HepG2 (cell line): ENCODE data around the gene FAM53C. TPM values are rescaled to one million over a fixed set of nuclear protein-coding genes. Genes with fewer than 3 reads are reported as not detected.

Experiments
- BCL6 ChIP-seq: IDR thresholded peaks from 2 replicates; pipeline ENCODE4 v1.6.1; 2016; ENCODE audit warnings: missing genetic modification reagents, missing compliant biosample characterization
- IRF1 ChIP-seq: sonication (generic); formaldehyde crosslinking; IDR thresholded peaks from 2 replicates; pipeline ENCODE4 v1.4.0; 2020; ENCODE audit warnings: low read depth, mild to moderate bottlenecking, missing genetic modification reagents
- JUN ChIP-seq: sonication (generic); formaldehyde crosslinking; IDR thresholded peaks from 2 replicates; pipeline ENCODE4 v1.4.0; 2020; ENCODE audit warnings: mild to moderate bottlenecking, missing genetic modification reagents
- NCOA5 ChIP-seq: sonication (generic); formaldehyde crosslinking; IDR thresholded peaks from 2 replicates; pipeline ENCODE4 v1.4.0; 2020; ENCODE audit warnings: missing genetic modification reagents
- NR3C1 ChIP-seq: sonication (generic); formaldehyde crosslinking; IDR thresholded peaks from 2 replicates; pipeline ENCODE4 v1.4.0; 2020; ENCODE audit warnings: missing genetic modification reagents
- PITX1 ChIP-seq: sonication (generic); formaldehyde crosslinking; IDR thresholded peaks from 2 replicates; pipeline ENCODE4 v1.5.1; 2020; ENCODE audit warnings: mild to moderate bottlenecking, missing genetic modification reagents
- RCOR2 ChIP-seq: IDR thresholded peaks from 2 replicates; pipeline ENCODE4 v1.6.1; 2016; ENCODE audit warnings: missing biosample characterization, missing genetic modification reagents
- SETDB1 ChIP-seq: sonication (generic); formaldehyde crosslinking; IDR thresholded peaks from 2 replicates; pipeline ENCODE4 v1.5.1; 2020; ENCODE audit warnings: missing genetic modification reagents, mild to moderate bottlenecking, borderline replicate concordance
- SIN3A ChIP-seq: IDR thresholded peaks from 2 replicates; pipeline ENCODE4 v1.6.1; 2011; ENCODE audit warnings: low read depth, mild to moderate bottlenecking, control low read depth, low read length, borderline replicate concordance
- SRY ChIP-seq: sonication (generic); formaldehyde crosslinking; IDR thresholded peaks from 2 replicates; pipeline ENCODE4 v1.8.0; 2022; ENCODE audit warnings: mild to moderate bottlenecking, missing genetic modification reagents
- ZMAT3 ChIP-seq: sonication (generic); formaldehyde crosslinking; conservative IDR thresholded peaks from 2 replicates; pipeline ENCODE4 v1.7.0; 2021; ENCODE audit warnings: missing genetic modification reagents
- ZMYM2 ChIP-seq: sonication (generic); formaldehyde crosslinking; IDR thresholded peaks from 2 replicates; pipeline ENCODE4 v1.8.0; 2022; ENCODE audit warnings: mild to moderate bottlenecking, missing genetic modification reagents
- ZNF567 ChIP-seq: sonication (generic); formaldehyde crosslinking; IDR thresholded peaks from 2 replicates; pipeline ENCODE4 v1.8.1; 2023; ENCODE audit warnings: mild to moderate bottlenecking, missing genetic modification reagents, borderline replicate concordance
- ZNF761 ChIP-seq: sonication (generic); formaldehyde crosslinking; conservative IDR thresholded peaks from 2 replicates; pipeline ENCODE4 v1.4.0; 2020; ENCODE audit warnings: mild to moderate bottlenecking, missing genetic modification reagents
- polyA plus RNA-seq, 8 experiments: library from polyadenylated mRNA; depleted of rRNA in 3 of 8; stranded (reverse) in 7 of 8; unstranded in 1 of 8; fragments of >200 nt; fragmentation: Illumina TruSeq in 4 of 8; extraction: Trizol in 4 of 8; gene quantifications; 2 replicates each; pipeline versions ENCODE4 v1.2.1 to v1.2.3, GENCODE V29; 2011 to 2016; ENCODE audit warnings: low read depth in 4 of 8, missing spikeins in 1 of 8, mixed read lengths in 1 of 8; ENCODE audit not compliant: insufficient read depth in 1 of 8
- total RNA-seq, 5 experiments: library from RNA; depleted of rRNA; stranded (reverse); fragments of >200 nt; fragmentation: Illumina TruSeq; extraction: Trizol; gene quantifications; 2 replicates each; pipeline ENCODE4 v1.2.3, GENCODE V29; 2016; ENCODE audit warnings: low read depth in 1 of 5
- TF ChIP-seq, protein P1 (sequence below): sonication (generic); formaldehyde crosslinking; IDR thresholded peaks from 2 replicates; pipeline ENCODE4 v1.4.0; 2020; ENCODE audit warnings: low read depth, missing genetic modification reagents
- TF ChIP-seq, protein P2 (sequence below): sonication (generic); formaldehyde crosslinking; conservative IDR thresholded peaks from 2 replicates; pipeline ENCODE4 v1.4.0; 2020; ENCODE audit warnings: missing genetic modification reagents
- TF ChIP-seq, protein P3 (sequence below): IDR thresholded peaks from 2 replicates; pipeline ENCODE4 v1.6.1; 2012; ENCODE audit warnings: low read length, improper control_type of control experiment

Gene FAM53C
- total and polyA plus RNA-seq, 2 of the 13 experiments (the other 11 are each of a cell fraction or from before 2014, with no cell fraction given): 26.9 to 30.1 TPM

DNA sequence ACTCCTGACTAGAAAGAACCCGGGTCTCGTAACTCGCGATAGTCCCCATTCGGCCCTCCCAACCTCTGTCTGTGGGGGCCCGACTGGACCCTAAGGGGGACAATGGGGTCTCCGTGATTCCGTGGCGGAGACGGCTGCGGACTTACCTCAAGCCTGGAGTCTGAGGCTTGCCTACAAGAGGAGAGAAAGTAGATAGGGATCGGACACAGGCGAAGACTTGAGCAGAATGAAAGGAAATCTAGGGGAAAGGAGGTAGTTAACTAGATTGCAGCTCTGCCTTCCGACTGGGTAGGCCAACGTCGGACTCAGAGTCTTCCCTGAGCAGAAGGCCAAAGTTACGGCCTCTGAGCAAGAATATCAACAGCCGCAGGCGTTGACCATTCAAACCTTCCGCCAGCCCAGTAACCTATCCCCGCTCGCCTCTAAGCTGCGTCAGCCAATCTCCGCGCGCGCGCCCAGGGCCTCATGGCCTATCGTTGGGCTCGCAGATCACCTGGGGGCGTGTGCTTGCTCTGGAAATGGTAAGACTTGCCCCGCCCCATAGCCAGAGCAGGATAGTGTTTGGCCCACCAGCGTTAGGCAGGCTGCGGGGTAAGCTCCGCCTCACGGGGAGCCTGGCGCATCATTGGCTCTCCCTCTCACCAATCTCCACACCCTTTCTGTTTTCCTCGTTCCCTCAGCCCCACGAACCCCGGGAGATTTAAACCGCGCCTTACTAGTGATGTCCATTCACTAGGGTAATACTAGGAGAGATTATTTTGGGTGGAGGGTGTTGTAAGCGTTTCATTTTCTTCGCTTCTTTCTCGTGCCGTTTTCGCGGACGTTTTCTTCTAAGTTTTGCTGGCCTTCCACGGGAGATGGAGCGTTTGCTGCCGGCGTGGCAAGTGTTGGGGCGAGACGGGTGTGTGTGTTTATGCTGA, 6.4 kb upstream of the FAM53C start, which contains the start of gene CDC25C (continued):
- TF ChIP-seq ZMAT3 (CRISPR knock-in tag) (0 out of 2 replicates have a peak, but pooled peaks have one; percentile 19), BCL6 (CRISPR knock-in tag) (0 out of 2 replicates have a peak, but pooled peaks have one; percentile 6), ZMYM2 (CRISPR knock-in tag) (no peak), SETDB1 (CRISPR knock-in tag) (no peak), RCOR2 (CRISPR knock-in tag) (0 out of 2 replicates have a peak, but pooled peaks have one; percentile 11), IRF1 (no peak), NR3C1 (CRISPR knock-in tag) (no peak), ZNF761 (0 out of 2 replicates have a peak, but pooled peaks have one; percentile 31), NCOA5 (CRISPR knock-in tag) (no peak), ZNF567 (CRISPR knock-in tag) (no peak), SRY (CRISPR knock-in tag) (0 out of 2 replicates have a peak, but pooled peaks have one; percentile 24), JUN (CRISPR knock-in tag) (no peak), SIN3A (peak; percentile 99), PITX1 (CRISPR knock-in tag) (no peak)
- TF ChIP-seq, protein P1, sequence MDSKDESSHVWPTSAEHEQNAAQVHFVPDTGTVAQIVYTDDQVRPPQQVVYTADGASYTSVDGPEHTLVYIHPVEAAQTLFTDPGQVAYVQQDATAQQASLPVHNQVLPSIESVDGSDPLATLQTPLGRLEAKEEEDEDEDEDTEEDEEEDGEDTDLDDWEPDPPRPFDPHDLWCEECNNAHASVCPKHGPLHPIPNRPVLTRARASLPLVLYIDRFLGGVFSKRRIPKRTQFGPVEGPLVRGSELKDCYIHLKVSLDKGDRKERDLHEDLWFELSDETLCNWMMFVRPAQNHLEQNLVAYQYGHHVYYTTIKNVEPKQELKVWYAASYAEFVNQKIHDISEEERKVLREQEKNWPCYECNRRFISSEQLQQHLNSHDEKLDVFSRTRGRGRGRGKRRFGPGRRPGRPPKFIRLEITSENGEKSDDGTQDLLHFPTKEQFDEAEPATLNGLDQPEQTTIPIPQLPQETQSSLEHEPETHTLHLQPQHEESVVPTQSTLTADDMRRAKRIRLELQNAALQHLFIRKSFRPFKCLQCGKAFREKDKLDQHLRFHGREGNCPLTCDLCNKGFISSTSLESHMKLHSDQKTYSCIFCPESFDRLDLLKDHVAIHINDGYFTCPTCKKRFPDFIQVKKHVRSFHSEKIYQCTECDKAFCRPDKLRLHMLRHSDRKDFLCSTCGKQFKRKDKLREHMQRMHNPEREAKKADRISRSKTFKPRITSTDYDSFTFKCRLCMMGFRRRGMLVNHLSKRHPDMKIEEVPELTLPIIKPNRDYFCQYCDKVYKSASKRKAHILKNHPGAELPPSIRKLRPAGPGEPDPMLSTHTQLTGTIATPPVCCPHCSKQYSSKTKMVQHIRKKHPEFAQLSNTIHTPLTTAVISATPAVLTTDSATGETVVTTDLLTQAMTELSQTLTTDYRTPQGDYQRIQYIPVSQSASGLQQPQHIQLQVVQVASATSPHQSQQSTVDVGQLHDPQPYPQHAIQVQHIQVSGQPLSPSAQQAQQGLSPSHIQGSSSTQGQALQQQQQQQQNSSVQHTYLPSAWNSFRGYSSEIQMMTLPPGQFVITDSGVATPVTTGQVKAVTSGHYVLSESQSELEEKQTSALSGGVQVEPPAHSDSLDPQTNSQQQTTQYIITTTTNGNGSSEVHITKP (CRISPR knock-in tag): no peak
- TF ChIP-seq, protein P2, sequence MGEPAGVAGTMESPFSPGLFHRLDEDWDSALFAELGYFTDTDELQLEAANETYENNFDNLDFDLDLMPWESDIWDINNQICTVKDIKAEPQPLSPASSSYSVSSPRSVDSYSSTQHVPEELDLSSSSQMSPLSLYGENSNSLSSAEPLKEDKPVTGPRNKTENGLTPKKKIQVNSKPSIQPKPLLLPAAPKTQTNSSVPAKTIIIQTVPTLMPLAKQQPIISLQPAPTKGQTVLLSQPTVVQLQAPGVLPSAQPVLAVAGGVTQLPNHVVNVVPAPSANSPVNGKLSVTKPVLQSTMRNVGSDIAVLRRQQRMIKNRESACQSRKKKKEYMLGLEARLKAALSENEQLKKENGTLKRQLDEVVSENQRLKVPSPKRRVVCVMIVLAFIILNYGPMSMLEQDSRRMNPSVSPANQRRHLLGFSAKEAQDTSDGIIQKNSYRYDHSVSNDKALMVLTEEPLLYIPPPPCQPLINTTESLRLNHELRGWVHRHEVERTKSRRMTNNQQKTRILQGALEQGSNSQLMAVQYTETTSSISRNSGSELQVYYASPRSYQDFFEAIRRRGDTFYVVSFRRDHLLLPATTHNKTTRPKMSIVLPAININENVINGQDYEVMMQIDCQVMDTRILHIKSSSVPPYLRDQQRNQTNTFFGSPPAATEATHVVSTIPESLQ: no peak
- TF ChIP-seq, protein P3, sequence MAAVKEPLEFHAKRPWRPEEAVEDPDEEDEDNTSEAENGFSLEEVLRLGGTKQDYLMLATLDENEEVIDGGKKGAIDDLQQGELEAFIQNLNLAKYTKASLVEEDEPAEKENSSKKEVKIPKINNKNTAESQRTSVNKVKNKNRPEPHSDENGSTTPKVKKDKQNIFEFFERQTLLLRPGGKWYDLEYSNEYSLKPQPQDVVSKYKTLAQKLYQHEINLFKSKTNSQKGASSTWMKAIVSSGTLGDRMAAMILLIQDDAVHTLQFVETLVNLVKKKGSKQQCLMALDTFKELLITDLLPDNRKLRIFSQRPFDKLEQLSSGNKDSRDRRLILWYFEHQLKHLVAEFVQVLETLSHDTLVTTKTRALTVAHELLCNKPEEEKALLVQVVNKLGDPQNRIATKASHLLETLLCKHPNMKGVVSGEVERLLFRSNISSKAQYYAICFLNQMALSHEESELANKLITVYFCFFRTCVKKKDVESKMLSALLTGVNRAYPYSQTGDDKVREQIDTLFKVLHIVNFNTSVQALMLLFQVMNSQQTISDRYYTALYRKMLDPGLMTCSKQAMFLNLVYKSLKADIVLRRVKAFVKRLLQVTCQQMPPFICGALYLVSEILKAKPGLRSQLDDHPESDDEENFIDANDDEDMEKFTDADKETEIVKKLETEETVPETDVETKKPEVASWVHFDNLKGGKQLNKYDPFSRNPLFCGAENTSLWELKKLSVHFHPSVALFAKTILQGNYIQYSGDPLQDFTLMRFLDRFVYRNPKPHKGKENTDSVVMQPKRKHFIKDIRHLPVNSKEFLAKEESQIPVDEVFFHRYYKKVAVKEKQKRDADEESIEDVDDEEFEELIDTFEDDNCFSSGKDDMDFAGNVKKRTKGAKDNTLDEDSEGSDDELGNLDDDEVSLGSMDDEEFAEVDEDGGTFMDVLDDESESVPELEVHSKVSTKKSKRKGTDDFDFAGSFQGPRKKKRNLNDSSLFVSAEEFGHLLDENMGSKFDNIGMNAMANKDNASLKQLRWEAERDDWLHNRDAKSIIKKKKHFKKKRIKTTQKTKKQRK: no peak
